A549 treated with CORT108297 at 1 μM for 4 hours (cell line): ENCODE measurements around the gene OXSM. TPM values are rescaled to one million over a fixed set of nuclear protein-coding genes. Genes with fewer than 3 reads are reported as not detected.

ENCODE experiments used
- total RNA-seq: library from RNA; stranded (reverse); fragments of 200-300 nt; extraction: Qiagen RNA extraction; gene quantifications from 5 replicates; pipeline ENCODE4 v1.2.3, GENCODE V29; 2022

OXSM gene
- 17.3 to 20.6 TPM (median 18.6 TPM) in 5 replicates for total RNA-seq

DNA sequence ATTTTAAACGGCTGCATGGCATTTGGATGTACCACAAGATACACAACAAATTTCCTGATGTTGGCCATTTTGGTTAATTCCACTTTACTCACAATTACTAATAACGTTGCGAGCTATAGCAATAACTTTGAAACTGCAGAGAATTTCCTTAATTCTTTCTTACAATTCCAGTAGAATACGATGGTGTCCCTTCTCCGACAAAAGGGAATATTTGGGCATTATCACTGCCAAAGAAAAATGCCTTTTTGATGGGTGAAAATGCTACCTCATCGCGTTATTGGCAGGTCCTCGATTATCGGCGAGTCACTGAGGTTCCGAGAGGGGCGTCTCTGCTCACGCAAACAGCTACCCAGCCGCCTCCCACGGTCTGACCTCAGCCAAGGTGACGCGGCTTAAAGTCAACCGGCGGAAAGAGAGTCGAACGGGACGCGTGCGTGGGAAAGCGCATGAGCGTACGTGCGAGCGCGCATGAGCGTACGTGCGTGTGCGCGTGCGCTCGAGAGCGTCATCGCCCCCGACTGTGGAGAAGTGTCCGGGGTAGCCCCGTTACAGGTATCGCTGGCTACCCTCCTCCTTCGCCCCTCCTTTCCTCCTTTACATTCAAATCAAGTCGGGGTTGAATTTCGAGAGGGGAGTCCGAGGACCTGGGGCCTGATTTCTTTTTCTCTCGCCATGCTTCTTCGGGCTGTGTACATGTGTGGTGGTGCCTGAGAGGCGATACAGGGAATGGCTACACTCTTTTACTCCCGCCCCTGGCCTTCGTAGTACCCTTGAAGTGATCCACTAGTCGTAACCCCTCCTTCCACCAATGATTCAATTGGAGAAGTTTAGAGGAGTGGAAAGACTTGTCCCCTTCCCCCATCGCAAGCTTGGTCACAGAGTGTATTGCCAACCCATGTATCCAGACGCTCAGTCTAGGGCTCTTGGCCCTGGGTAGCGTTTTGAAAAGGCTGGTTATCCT lies at the start of gene OXSM:
Gene OXSM, plus strand, starts transcription at position 495 of the 961 bp plus-strand sequence. CDS start 931 bp downstream, outside the sequence.

DNA sequence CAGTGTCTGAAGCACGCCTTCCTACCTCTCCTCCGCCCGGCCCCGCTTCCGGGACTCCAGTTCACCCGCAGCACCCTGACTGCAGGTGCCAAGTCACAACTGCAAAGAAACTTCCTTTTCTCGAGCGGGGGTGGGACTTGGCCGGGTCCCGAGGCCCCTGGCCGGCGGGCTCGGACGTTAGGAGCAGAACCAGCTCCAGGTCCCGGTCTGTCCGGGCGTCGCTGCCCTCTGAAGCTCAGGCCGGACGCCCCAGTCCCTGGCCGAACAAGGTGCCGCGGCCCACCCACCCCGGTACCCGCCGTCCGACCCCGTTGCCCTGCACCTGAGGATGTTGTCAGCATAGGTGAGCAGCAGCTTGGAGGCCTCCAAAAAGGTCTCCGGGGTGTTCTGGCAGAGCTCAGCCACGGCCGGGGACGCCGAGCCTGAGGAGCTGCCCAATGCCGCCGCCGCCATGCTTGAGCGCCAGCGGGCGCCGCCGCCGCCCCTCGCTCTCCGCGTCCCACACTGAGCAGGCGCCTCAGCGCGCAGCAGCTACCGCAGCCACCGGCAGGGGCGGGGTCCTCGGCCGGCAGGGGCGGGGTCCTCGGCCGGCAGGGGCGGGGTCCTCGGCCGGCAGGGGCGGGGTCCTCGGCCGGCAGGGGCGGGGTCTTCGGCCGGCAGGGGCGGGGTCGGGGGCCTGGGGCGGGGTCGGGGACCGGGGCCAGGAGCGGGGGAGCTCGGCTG lies 6.8 kb upstream of the OXSM start, which contains the start of gene NGLY1:
Gene NGLY1, minus strand, starts transcription at position 506 of the 723 bp plus-strand sequence. Its CDS starts 53 bp downstream, at position 453.

Other genes with a start within 250 kb of the OXSM start
- gene TOP2B, start 125.2 kb upstream of the OXSM start, total RNA-seq: 59.1 to 91.1 TPM (median 63.2 TPM) in 5 replicates
- gene NGLY1, start 6.6 kb upstream of the OXSM start, total RNA-seq: 17.4 to 23.0 TPM (median 18.3 TPM) in 5 replicates